ENCODE measurements around the gene CASKIN2.

The CASKIN2 gene

GRCh38 chr17:75473246-75473645 lies 42.1 kb downstream of the CASKIN2 start:
- TF ChIP-seq PATZ1 (CRISPR knock-in tag; IDR thresholded peaks at IDR 0.05; ENCODE audit: borderline replicate concordance), result no peak
- no peak for TF ChIP-seq ARNTL (CRISPR knock-in tag; IDR thresholded peaks at IDR 0.05; ENCODE audit: borderline replicate concordance, low read depth)
- no peak for TF ChIP-seq CREB5 (CRISPR knock-in tag; IDR thresholded peaks at IDR 0.05; ENCODE audit: low read depth)
- TF ChIP-seq CSRNP3 (CRISPR knock-in tag; IDR thresholded peaks at IDR 0.05), result no peak
- no peak for TF ChIP-seq ZNF565 (CRISPR knock-in tag; conservative IDR thresholded peaks at IDR 0.05; ENCODE audit: low read depth)
- no peak for TF ChIP-seq ISL1 (CRISPR knock-in tag; IDR thresholded peaks at IDR 0.05)
- no peak for TF ChIP-seq ZNF70 (CRISPR knock-in tag; IDR thresholded peaks at IDR 0.05)
- no peak for TF ChIP-seq GLIS3 (CRISPR knock-in tag; IDR thresholded peaks at IDR 0.05)
- no peak for TF ChIP-seq TCF4 (CRISPR knock-in tag; IDR thresholded peaks at IDR 0.05; ENCODE audit: borderline replicate concordance)
- no peak for TF ChIP-seq ZC3H10 (CRISPR knock-in tag; IDR thresholded peaks at IDR 0.05)
- no peak for TF ChIP-seq CSDC2 (CRISPR knock-in tag; IDR thresholded peaks at IDR 0.05)
- no peak for TF ChIP-seq SNAI2 (CRISPR knock-in tag; IDR thresholded peaks at IDR 0.05)
- TF ChIP-seq PPARA (CRISPR knock-in tag; IDR thresholded peaks at IDR 0.05; ENCODE audit: borderline replicate concordance), result no peak
- no peak for TF ChIP-seq TSHZ2 (CRISPR knock-in tag; IDR thresholded peaks at IDR 0.05)
- TF ChIP-seq ESRRG (CRISPR knock-in tag; IDR thresholded peaks at IDR 0.05), result no peak
- no peak for TF ChIP-seq RARB (CRISPR knock-in tag; IDR thresholded peaks at IDR 0.05)
- no peak for TF ChIP-seq POU6F1 (CRISPR knock-in tag; IDR thresholded peaks at IDR 0.05; ENCODE audit: borderline replicate concordance, low read depth)
- TF ChIP-seq OSR1 (CRISPR knock-in tag; IDR thresholded peaks at IDR 0.05), result no peak
- no peak for TF ChIP-seq ZNF8 (CRISPR knock-in tag; IDR thresholded peaks at IDR 0.05)
- ATAC-seq, result no peak

DNA sequence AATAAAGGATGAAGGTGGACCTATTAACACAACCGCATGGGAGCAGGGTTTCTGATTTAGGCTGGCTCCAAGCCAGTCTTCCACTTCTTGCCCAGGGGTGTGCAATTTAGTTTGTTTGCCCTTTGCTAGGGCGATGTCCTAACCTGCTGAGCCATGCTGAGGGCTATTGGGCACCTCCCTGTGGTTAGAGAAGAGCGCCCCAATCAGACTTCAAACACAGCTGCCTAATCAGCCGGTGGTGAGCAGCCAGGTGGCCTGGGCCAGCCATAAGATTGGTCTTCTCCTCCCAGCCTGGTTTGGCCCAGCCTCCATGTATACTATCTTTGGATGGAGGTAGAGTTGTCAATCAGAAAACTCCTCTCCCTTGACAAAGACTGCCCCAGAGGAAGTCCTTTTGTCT lies 43.2 kb downstream of the CASKIN2 start:
- TF ChIP-seq ZFP3 (CRISPR knock-in tag; IDR thresholded peaks at IDR 0.05) (no peak), ZC3H10 (CRISPR knock-in tag; IDR thresholded peaks at IDR 0.05) (no peak), ZNF70 (CRISPR knock-in tag; IDR thresholded peaks at IDR 0.05) (no peak), ESRRG (CRISPR knock-in tag; IDR thresholded peaks at IDR 0.05) (no peak), BACH2 (CRISPR knock-in tag; IDR thresholded peaks at IDR 0.05; ENCODE audit: borderline replicate concordance) (no peak), SNAI2 (CRISPR knock-in tag; IDR thresholded peaks at IDR 0.05) (no peak)
- no peak for ATAC-seq

DNA sequence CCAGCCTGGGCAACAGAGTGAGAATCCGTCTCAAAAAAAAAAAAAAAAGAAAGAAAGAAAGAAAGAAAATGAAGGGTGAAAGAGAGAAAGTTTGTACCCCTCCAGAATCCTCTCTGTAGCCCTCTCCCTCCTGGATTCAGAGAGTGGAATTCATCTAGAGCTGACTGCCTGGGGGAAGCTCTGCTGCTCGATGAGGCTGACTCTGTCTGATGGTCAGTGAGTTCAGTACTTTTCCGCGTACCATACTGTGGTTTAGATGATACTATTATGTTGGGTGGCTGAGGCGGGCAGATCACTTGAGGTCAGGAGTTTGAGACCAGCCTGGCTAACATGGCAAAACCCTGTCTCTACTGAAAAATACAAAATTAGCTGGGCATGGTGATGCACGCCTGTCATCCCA lies 44.1 kb downstream of the CASKIN2 start:
- TF ChIP-seq PATZ1 (CRISPR knock-in tag; IDR thresholded peaks at IDR 0.05; ENCODE audit: borderline replicate concordance), result no peak
- no peak for TF ChIP-seq CSRNP3 (CRISPR knock-in tag; IDR thresholded peaks at IDR 0.05)
- no peak for ATAC-seq

All from SK-N-SH treated with all-trans-retinoic acid at 6 μM for 48 hours (cell line).